GM18526 (cell line): ENCODE measurements around the gene C20orf96.

Source experiments
- POLR2A ChIP-seq: IDR thresholded peaks from 3 replicates; pipeline ENCODE4 v1.6.1; 2011; ENCODE audit not compliant: insufficient read length; ENCODE audit errors: extremely low read depth

Gene C20orf96

GRCh38 chr20:275791-276190 lies 14.8 kb downstream of the C20orf96 start:
- TF ChIP-seq POLR2A = no peak

GRCh38 chr20:273884-274283 lies 16.7 kb downstream of the C20orf96 start:
- no peak for TF ChIP-seq POLR2A

- TF ChIP-seq POLR2A = no peak
Measured at GRCh38 chr20:272718-273117, 17.8 kb downstream of the C20orf96 start.

- no peak for TF ChIP-seq POLR2A
Measured at GRCh38 chr20:271528-271927, 19.0 kb downstream of the C20orf96 start.

GRCh38 chr20:271069-271468 lies 19.5 kb downstream of the C20orf96 start:
- TF ChIP-seq POLR2A = no peak

GRCh38 chr20:270517-270916 lies 20.0 kb downstream of the C20orf96 start:
- no peak for TF ChIP-seq POLR2A

DNA sequence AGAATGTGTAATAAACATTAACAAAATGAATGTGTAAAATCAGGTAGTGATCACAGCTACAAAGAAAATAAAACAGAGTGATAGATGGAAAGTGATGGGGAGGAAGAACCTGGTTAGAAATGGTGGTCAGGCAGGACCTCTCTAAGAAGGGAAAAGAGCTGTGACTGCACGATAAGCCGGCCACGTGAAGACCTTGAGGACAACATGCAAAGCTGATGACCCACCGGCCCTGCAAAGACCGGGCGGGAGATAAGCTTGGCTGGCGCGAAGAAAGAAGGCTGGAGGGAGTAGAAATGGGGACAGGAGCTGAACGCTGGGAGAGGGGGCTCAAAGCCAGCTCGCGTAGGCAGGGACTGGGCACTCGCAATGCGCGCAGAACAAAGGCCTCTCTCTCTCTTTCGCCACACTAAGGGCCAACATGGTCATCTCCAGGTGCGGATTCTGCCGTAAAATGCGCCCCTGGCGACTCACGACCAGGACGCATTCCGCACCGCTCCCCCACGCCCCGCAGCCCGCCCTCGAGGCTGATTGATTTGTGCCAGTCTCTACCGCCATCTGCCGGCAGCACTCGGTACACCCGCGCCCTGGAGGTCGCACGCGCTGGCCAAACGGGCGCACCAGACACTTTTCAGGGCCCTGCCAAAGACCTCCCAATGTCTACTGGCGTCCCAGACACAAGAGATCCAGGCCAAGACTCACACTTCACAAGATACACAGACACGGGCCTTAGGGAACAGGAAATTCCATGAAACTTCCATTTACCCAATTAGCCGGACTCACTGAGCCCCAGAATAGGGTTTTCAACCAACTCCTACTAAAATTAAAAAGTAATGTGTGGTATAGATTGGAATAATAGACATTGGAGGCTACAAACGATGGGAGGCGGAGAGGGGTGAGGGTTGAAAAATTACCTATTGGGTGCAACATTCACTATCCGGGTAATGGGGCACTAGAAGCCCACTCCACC lies 23.7 kb downstream of the C20orf96 start:
- peak; percentile 46 for TF ChIP-seq POLR2A

- TF ChIP-seq POLR2A = no peak
Measured at GRCh38 chr20:263701-264100, 26.8 kb downstream of the C20orf96 start.

DNA sequence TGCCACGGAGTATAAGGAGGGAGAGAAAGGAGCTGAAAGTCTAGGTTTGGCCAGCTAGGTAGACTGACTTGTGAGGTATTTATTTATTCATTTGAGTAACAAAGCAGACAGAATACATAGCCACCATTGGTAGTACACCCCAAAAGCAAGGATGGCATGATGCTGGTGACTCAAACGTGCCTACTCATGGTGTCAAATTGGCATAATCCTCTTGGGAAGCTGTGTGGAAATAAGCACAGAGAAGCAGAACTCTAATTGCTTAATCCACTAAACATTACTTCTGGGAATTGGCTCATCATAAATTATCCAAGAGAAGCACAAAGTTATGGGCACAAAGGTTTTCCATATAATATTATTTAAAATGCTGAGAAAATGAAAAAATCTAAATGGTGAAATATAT lies 30.6 kb downstream of the C20orf96 start:
- TF ChIP-seq POLR2A = no peak

GRCh38 chr20:258963-259362 lies 31.6 kb downstream of the C20orf96 start:
- no peak for TF ChIP-seq POLR2A

- no peak for TF ChIP-seq POLR2A
Measured at GRCh38 chr20:258269-258858, 32.2 kb downstream of the C20orf96 start.

- no peak for TF ChIP-seq POLR2A
Measured at GRCh38 chr20:257419-257818, 33.1 kb downstream of the C20orf96 start, which contains the start of gene DEFB132. DEFB132 (plus strand) TSS chr20:257724; CDS start chr20:257779, 55 bp downstream.

GRCh38 chr20:252801-253200 lies 37.7 kb downstream of the C20orf96 start:
- no peak for TF ChIP-seq POLR2A

DNA sequence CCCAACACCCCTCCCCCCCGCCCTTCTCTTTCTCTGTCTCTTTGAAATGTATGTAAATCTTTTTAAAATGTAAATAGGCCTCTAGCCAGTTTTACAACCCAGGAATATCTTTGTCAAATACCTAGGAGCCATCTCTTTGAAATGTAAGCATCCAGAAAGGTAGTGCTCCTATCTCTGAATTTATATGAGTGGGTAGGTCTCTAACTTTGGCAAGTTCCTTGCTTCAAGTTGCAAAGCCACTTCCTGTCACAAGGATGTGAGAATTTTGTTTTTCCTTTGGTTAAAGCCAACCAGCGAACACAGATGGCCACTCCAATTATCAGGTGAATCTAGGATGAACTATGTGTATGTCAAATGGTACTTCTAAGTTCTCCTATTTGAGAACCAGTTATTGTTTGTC lies 39.2 kb downstream of the C20orf96 start:
- TF ChIP-seq POLR2A = no peak

DNA sequence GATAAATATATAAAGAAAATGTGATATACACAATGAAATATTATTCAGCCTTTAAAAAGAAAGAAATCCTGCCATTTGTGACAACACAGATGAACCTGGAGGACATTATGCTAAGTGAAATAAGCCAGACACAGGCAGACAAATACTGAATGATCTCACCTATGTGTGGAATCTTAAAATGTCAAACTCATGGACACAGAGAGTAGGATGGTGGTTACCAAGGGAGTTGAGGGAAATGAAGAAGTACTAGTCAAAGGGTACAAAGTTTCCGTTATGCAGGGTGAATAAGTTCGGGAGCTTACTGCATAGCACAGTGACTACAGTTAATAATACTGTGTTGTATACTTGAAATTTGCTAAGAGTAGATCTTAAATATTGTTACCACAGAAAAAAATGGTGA lies 47.6 kb downstream of the C20orf96 start:
- TF ChIP-seq POLR2A = no peak

- TF ChIP-seq POLR2A = no peak
Measured at GRCh38 chr20:237929-238328, 52.6 kb downstream of the C20orf96 start.
